GM18519 (cell line): ENCODE measurements around the gene PIP4K2B.

ENCODE experiments used
- ATAC-seq: cut with Tn5 transposase; IDR thresholded peaks from one replicate; pipeline ENCODE4 v1.9.1; 2021; ENCODE audit warnings: mild to moderate bottlenecking, moderate library complexity; ENCODE audit not compliant: unreplicated experiment, low FRiP score

The PIP4K2B gene

GRCh38 chr17:38746849-38747462, 52.4 kb downstream of the PIP4K2B start:
- no peak for ATAC-seq

GRCh38 chr17:38746004-38746848, 53.1 kb downstream of the PIP4K2B start:
- no peak for ATAC-seq

GRCh38 chr17:38745545-38745944, 53.8 kb downstream of the PIP4K2B start:
- no peak for ATAC-seq

- no peak for ATAC-seq
These were observed 55.7 kb downstream of the PIP4K2B start for GRCh38 chr17:38743556-38744171.

GRCh38 chr17:38742411-38743308, 56.7 kb downstream of the PIP4K2B start:
- ATAC-seq: no peak

GRCh38 chr17:38741921-38742410, 57.4 kb downstream of the PIP4K2B start:
- ATAC-seq: no peak

- ATAC-seq: no peak
These were observed 57.9 kb downstream of the PIP4K2B start for GRCh38 chr17:38741461-38741860.

GRCh38 chr17:38740806-38741205, 58.5 kb downstream of the PIP4K2B start:
- no peak for ATAC-seq

GRCh38 chr17:38740044-38740443, 59.3 kb downstream of the PIP4K2B start:
- no peak for ATAC-seq

GRCh38 chr17:38739305-38739704, 60.1 kb downstream of the PIP4K2B start:
- ATAC-seq: no peak

GRCh38 chr17:38738686-38739085, 60.7 kb downstream of the PIP4K2B start:
- no peak for ATAC-seq

GRCh38 chr17:38738007-38738662, 61.2 kb downstream of the PIP4K2B start:
- ATAC-seq: no peak

GRCh38 chr17:38735161-38735997, 64.0 kb downstream of the PIP4K2B start:
- ATAC-seq: no peak

GRCh38 chr17:38733982-38734973, 65.1 kb downstream of the PIP4K2B start:
- no peak for ATAC-seq

GRCh38 chr17:38733282-38733981, 65.9 kb downstream of the PIP4K2B start:
- no peak for ATAC-seq

- ATAC-seq: no peak
These were observed 66.7 kb downstream of the PIP4K2B start for GRCh38 chr17:38732376-38733281.
